Ovary (tissue), 9 donors: ENCODE data around the gene NOXO1. TPM values are rescaled to one million over a fixed set of nuclear protein-coding genes. Genes with fewer than 3 reads are reported as not detected.

ENCODE experiments used
- DNase-seq, 5 donors: peaks; one replicate each; pipeline ENCODE4 v3.0.0-alpha.2; 2019 to 2020
- H3K27ac ChIP-seq, 2 donors: fragments of 200-600 bp; one replicate each; pipeline versions ENCODE4 v1.5.1 to v1.8.0; 2019 to 2022
- H3K27me3 ChIP-seq: fragments of 200-600 bp; one replicate; pipeline ENCODE4 v1.8.0; 2022
- H3K36me3 ChIP-seq: fragments of 200-600 bp; sonication (generic); one replicate; pipeline ENCODE4 v1.5.1; 2019
- H3K4me1 ChIP-seq: one replicate; pipeline ENCODE4 v1.8.1; 2013; ENCODE audit warnings: mild to moderate bottlenecking, moderate library complexity; ENCODE audit not compliant: insufficient read depth
- H3K4me3 ChIP-seq: fragments of 200-600 bp; sonication (generic); one replicate; pipeline ENCODE4 v1.5.1; 2017
- H3K9me3 ChIP-seq, 2 donors: fragments of 200-600 bp in 1 of 2; sonication (generic) in 1 of 2; one replicate each; pipeline versions ENCODE4 v1.5.1 to v1.8.1; 2013 to 2019; ENCODE audit warnings: mild to moderate bottlenecking in 1 of 2, moderate library complexity in 1 of 2
- CTCF ChIP-seq, 3 donors: fragments of 450-650 bp in 2 of 3; fragments of 200-600 bp in 1 of 3; IDR thresholded peaks; one replicate each; pipeline versions ENCODE4 v1.5.1 to v1.8.0; 2016 to 2022; ENCODE audit warnings: antibody characterized with exemption in 3 of 3, mild to moderate bottlenecking in 1 of 3
- EP300 ChIP-seq: sonication (generic); formaldehyde crosslinking; IDR thresholded peaks from one replicate; pipeline ENCODE4 v1.6.1; 2017; ENCODE audit warnings: antibody characterized with exemption
- POLR2A ChIP-seq: fragments of 450-650 bp; IDR thresholded peaks from one replicate; pipeline ENCODE4 v1.6.1; 2017; ENCODE audit warnings: antibody characterized with exemption, mild to moderate bottlenecking, moderate library complexity
- WGBS, 3 donors: extraction: QIAGEN DNeasy Blood & Tissue Kit in 1 of 3; methylation state at CpG; one replicate each; pipeline versions ENCODE4 v1.1.5 to v1.1.7; 2013 to 2017; 5-methylcytosine and 5-hydroxymethylcytosine counted together
- intact Hi-C, 4 donors: fragments of 100-400 bp; cut with DNase I; formaldehyde crosslinking; loops; one replicate each; pipeline versions ENCODE4 v1.11.0 to v1.15.1; 2022 to 2023
- polyA plus RNA-seq, 2 donors: library from polyadenylated mRNA; stranded (reverse); fragments of 200-250 nt in 1 of 2; fragments of 350-450 nt in 1 of 2; fragmentation: Illumina TruSeq in 1 of 2; extraction: RNeasy Lipid Tissue Mini Kit (QIAGEN cat#74804) in 1 of 2; gene quantifications; one replicate each; pipeline ENCODE4 v1.2.3, GENCODE V29; 2013 to 2014
- total RNA-seq, 7 donors: library from RNA; depleted of rRNA in 2 of 7; stranded (reverse); fragments of >200 nt in 2 of 7; fragmentation: NEBNext Ultra II Directional in 3 of 7; extraction: Animal tissue kit (Norgen Biotek cat#: 25700) in 3 of 7; gene quantifications; one replicate each; pipeline versions ENCODE4 v1.1.0 to v1.2.4, GENCODE V29; 2016 to 2023
- donor health status: DM: no; HTN: no; CAD: no; lungs with moderate emphysema.
- donor health status: DM: no; HTN: no; CAD: no.
- donor health status: Bipolar disorder and iron deficiency.
- donor health status: DM: yes; HTN: yes; CAD: no.
- donor health status: DM: no; HTN: no; CAD: no.
- donor health status: DM: yes; HTN: yes; CAD: no.

The NOXO1 gene
- total and polyA plus RNA-seq, 9 donors: 0.36 to 1.3 (median 0.48) TPM; not detected in 4

GRCh38 chr16:2019921-2020831, 38.9 kb upstream of the NOXO1 start:
- intact Hi-C loops: loop anchor here in 2 of 4 donors (5.0 kb wide), 1 partner anchor 122 kb away; no protein-coding TSS in a partner anchor
- DNase-seq: peak in 2 of 5 donors; percentile 22 to 40
- TF ChIP-seq EP300 (no peak), POLR2A (no peak), CTCF (IDR thresholded peaks at IDR 0.05) (no peak)
- Histone ChIP-seq H3K27ac (no peak overlapping the region), H3K27me3 (no peaks in the 10 kb centered on the region), H3K36me3 (no peaks in the 10 kb centered on the region), H3K9me3 (no peaks in the 10 kb centered on the region), H3K4me3 (no peak overlapping the region), H3K4me1 (peaks cover 11% of the 10 kb centered on the region)
- 1% methylated on average over 49 to 96 of the region's 96 CpGs for WGBS, 3 donors

- no peak within 1 kb of the TSS for H3K27ac ChIP-seq
- no peaks in the 10 kb centered on the region for H3K27me3 ChIP-seq
- WGBS, 3 donors: 3 to 6% (median 4%) methylated on average over 24 to 33 of the region's 33 CpGs
- intact Hi-C loops: loop anchor here in 1 of 4 donors (5.0 kb wide), 1 partner anchor 123 kb away; no protein-coding TSS in a partner anchor
- H3K36me3 ChIP-seq: no peaks in the 10 kb centered on the region
- H3K9me3 ChIP-seq: no peaks in the 10 kb centered on the region
- TF ChIP-seq CTCF (IDR thresholded peaks at IDR 0.05) (no peak), POLR2A (no peak), EP300 (no peak)
- peak in 2 of 5 donors; percentile 38 to 42 for DNase-seq
- peaks cover 11% of the 10 kb centered on the region for H3K4me1 ChIP-seq
- no peak within 1 kb of the TSS for H3K4me3 ChIP-seq
Observed at GRCh38 chr16:2019518-2019920, 38.2 kb upstream of the NOXO1 start, which contains the start of gene NPW. TSS of gene NPW (plus strand) at chr16:2019785.

GRCh38 chr16:2016407-2016922, 35.2 kb upstream of the NOXO1 start:
- intact Hi-C loops: loop anchor here in 1 of 4 donors (5.0 kb wide), 1 partner anchor 126 kb away; no protein-coding TSS in a partner anchor
- H3K27ac ChIP-seq: no peak overlapping the region
- H3K9me3 ChIP-seq: no peaks in the 10 kb centered on the region
- no peak overlapping the region for H3K4me3 ChIP-seq
- peaks cover 5% of the 10 kb centered on the region for H3K4me1 ChIP-seq
- WGBS, 3 donors: 22 to 26% (median 23%) methylated on average over 12 to 13 of the region's 13 CpGs
- H3K27me3 ChIP-seq: no peaks in the 10 kb centered on the region
- DNase-seq: peak in 2 of 5 donors; percentile 21 to 39
- no peak for TF ChIP-seq CTCF (IDR thresholded peaks at IDR 0.05)
- no peak for TF ChIP-seq EP300
- TF ChIP-seq POLR2A: no peak
- H3K36me3 ChIP-seq: no peaks in the 10 kb centered on the region

GRCh38 chr16:2015947-2016208, 34.6 kb upstream of the NOXO1 start:
- H3K27me3 ChIP-seq: no peaks in the 10 kb centered on the region
- H3K4me3 ChIP-seq: no peak overlapping the region
- peaks cover 5% of the 10 kb centered on the region for H3K4me1 ChIP-seq
- TF ChIP-seq EP300 (no peak), CTCF (IDR thresholded peaks at IDR 0.05) (no peak), POLR2A (no peak)
- no peaks in the 10 kb centered on the region for H3K9me3 ChIP-seq
- no peak for DNase-seq
- WGBS, 3 donors: 73 to 86% (median 74%) methylated on average over 7 of the region's 7 CpGs
- intact Hi-C loops: loop anchor here in 1 of 4 donors (5.0 kb wide), 1 partner anchor 126 kb away; no protein-coding TSS in a partner anchor
- no peak overlapping the region for H3K27ac ChIP-seq
- no peaks in the 10 kb centered on the region for H3K36me3 ChIP-seq
